Measurements from ENCODE around the gene DPP9.
A peak's percentile ranks its signal among the peaks of the same experiment; 100 is the strongest.
"Not testable (repeated sequence)": the region's sequence is repeated elsewhere in the genome, so short reads cannot be mapped to it uniquely, and the experiment has no call there.

The DPP9 gene

DNA sequence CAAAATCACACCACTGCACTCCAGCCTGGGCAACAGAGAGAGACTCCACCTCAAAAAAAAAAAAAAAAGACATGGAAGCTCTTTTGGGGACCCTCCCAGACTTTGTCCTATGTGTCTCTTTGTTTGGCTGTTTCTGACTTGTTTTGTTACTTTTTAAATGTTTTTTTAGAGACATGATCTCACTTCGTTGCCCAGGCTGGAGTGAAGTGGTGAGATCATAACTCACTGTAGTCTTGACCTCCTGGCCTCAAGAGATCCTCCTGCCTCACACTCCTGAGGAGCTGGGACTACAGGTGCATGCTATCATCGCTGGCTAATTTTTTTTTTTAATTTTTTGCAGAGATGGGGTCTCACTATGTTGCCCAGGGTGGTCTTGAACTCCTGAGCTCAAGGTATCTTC lies 16.4 kb upstream of the DPP9 start:
- no peak for DNase-seq (ENCODE audit: low read depth, low spot score)

DNA sequence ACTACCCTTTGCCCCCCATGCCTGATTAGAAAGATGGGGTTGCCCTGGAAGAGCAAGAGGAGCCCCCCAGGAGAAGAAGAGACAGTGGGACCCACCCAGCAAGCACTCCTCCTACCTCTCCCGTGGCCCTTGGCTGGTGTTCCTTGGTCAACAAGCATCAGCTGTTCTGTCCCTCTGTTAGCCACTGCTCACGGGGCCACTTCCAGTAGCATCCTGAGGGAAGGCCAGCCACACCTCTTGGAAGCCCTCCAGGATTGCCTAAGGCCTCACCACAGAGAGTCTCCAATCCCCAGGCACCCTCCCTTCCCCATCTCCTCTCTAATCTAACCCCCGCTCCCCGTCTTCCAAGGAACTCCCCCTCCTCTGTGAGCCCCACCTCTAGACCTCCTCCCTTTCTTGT lies 15.1 kb upstream of the DPP9 start:
- DNase-seq (ENCODE audit: low read depth, low spot score): no peak

DNA sequence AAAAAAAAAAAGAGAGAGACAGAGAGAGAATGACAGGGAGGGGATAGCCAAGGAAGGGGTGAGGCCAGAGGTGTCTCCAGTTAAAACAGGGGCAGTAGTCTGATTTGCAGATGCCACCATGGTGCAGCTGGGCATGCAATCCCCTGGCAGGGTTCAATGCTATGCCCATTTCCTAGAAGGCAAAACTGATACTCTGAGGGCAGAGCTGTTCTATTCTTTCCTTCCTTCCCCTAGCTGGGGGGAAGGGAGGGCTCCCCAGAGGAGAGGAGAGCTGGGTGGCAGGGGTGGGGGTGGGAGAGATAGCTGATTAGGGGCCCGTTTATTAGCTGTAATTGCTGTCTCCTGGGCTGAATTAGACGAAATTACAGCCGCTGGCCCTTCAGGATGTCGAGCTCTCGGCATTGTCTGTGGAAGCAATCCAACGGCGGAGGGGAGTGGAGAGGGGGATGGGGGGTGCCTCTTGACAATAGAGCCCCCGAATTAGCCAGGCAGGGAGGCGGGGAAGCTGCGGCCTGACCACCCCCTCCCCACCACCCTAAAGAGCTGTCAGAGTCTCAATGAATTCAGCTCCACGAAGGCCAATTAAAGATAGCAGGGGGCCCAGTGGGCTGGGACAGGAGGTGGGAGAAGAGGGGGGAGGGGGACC lies 14.4 kb upstream of the DPP9 start:
- DNase-seq (ENCODE audit: low read depth, low spot score): no peak

DNA sequence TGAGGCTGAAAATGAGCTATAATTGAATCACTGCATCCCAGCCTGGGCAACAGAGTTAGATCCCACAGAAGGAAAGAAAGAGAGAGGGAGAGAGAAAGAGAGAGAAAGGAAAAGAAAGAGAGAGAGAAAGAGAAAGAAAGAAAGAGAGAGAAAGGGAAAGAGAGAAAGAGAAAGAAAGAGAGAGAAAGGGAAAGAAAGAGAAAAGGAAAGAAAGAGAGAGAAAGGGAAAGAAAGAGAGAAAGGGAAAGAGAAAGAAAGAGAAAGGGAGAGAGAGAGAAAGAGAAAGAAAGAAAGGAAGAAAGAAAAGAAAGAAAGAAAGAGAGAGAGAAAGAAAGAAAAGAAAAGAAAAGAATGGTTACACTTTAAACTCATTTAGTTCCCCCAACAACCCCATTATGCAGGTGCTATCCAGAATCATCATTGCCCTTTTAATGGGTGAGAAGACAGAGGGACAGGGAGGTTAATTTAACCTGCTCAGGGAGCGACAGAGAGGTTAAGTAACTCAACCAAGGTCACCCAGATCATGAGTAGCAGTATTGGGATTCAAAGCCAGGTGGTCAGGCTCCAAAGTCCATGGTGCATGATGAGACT lies 10.2 kb upstream of the DPP9 start:
- DNase-seq (ENCODE audit: low read depth, low spot score): no peak

DNA sequence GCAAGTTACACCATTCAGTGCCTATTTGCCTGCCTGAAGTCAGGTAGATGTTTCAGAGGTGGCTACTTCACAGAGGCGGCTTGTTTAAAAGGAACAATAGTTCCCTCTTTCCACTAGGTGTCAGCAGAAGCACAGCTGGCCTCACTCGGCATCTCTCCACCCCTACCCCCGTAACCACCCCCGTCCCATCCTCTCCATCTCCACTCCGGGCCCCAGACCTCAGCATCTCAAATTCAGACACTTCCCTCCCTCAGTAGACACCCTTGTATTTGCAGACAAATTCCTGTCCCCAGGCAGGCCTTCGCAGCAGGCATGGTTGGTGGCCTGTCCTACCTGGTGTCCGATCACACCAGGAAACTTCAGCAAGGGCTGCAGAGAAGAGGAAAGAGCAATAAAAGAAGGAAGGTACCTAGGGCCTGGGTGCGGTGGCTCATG lies 9.1 kb upstream of the DPP9 start:
- peak; percentile 77 for DNase-seq (ENCODE audit: low read depth, low spot score)

DNA sequence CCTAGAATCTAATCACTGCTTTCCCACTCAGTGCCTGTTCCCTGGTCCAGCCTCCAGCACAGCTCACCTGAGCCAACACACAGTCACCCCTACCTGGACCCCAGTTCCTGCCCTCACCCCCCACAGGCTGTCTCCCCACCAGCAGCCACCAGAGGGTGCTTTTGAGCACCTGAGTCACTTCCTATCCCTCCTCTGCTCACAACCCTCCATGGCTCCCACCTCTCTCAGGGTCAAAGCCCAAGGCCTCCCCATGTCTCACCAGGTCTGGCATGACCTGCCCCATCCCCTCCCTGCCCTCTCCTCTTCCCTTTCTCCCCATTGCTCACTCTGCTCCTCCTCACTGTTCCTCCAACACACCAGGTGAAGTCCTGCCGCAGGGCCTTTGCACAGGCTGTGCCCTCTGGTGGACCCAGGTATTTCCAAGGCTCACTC lies 7.1 kb upstream of the DPP9 start:
- no peak for DNase-seq (ENCODE audit: low read depth, low spot score)

DNA sequence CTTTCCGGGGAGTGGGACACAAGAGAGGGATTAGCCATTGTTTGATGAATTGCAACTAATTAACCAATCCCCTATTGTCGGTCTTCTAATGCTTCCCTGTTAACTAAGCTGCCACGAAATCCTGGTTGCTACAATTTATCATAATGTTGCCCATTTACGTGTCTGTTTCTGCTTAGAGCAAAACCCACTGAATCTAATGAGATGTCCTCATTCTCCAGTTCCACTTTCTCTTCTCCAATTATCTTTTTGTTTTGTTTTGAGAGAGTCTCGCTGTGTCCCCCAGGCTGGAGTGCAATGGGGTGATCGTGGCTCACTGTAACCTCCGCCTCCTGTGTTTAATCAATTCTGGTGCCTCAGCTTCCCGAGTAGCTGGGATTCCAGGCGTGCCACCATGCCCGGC lies 5.2 kb upstream of the DPP9 start:
- no peak for DNase-seq (ENCODE audit: low read depth, low spot score)

DNA sequence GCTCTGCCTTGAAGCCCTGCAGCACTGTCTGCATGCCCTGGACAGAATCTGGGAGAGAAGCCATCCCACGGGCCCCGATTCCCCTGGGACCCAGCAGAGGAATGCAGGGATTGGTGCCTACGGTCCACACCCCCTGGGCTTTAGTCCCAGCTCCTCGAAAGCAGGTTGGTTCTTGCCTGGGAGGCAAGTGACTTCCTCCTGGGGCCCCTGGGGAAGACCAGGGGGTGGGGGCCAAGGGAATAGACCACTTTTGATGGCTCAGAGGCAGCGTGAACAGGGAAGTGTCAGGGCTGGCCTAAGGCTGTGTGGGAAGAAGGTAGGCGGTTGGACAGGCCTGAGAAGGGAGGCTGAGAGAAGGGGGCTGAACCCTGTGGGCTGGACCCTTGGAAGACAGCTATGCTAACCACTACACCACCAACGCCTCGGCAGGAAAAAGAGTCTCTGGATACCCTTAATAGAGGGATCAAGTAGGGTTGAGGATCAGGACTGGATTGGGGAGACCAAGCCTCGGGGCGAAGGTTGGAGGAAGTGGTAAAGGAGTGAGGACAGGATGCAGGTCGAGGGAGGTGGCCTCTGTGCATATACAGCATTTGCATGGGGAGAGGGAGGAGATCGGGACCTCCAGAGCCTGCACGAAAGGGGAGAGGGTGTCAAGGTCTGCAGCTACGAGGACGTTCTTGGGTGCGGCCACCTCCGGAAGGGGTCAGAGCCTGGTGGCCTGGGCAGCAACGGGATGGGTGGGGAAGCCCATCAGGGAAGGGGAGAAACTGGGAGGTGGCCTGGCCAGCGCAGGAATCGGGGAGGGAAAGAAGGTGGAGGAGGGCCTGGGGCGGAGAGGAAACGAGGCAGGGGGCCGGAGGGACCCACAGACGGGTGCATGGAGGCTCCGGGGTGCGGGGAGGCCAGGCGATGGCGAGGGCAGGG lies 709 bp downstream of the DPP9 start:
- DNase-seq (ENCODE audit: low read depth, low spot score): peak; percentile 70

DNA sequence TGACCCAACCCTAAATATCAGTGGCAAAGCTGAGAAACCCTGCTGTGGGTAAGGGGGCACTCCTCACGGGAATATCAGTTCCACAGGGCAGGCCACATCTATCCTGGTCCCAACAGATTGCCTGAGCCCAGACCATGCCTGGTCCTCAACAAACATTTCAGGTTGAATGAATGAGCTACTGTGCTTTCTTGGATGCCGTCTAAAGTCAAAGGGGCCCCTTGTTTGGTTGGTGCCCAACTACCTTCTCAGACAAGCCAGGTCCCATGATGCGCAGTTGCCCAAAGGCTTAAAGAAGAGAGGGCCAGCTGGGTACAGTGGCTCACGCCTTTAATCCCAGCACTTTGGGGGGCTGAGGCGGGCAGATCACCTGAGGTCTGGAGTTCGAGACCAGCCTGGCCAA lies 2.4 kb downstream of the DPP9 start:
- DNase-seq (ENCODE audit: low read depth, low spot score): no peak

DNA sequence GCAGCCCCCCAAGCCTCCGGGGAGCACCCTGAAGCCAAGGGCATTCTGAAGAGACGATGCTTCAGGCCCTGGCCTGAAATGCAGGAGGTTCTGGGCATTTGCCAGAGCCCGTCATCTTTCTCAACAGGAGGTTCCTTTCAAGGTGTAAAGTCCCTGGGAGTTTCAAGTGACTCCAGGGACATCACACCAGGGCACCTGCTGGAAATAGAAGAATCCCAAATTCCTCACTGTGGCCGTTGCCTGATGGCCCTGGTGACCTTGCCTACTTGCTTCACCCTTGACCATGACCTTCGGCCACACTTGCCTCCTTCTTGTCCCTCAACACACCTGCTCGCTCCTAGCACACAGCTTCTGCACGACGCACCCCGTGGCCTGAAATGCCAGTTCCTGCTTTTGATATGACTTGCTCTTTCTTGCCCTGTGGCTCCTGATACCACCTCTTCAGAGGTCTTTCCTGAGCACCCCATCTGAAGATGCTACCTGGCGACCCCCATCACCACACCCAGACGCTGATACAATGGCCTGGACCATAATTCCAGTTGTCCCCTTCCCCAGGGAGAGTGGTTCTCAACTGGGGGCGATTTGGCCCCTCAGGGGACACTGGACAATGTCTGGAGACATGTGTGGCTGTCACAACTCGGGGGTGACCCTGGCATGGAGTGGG lies 3.5 kb downstream of the DPP9 start:
- DNase-seq (ENCODE audit: low read depth, low spot score): no peak

DNA sequence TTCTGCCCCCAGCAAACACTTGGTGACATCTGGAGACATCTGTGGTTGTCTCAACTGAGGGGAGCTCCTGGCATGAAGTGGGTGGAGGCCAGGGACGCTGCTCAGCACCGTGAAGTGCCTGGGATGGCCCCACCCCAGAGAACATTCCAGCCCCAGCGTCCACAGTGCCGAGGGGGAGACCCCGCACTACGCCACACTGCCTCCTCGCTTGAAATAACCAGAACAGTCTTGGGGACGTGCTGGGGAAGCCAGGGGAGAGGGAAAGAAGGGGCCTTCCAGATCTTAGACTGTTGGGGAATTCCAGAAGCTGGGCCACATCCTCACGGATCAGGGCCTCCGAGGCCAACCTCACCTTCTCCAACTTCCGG lies 4.2 kb downstream of the DPP9 start:
- DNase-seq (ENCODE audit: low read depth, low spot score): no peak

DNA sequence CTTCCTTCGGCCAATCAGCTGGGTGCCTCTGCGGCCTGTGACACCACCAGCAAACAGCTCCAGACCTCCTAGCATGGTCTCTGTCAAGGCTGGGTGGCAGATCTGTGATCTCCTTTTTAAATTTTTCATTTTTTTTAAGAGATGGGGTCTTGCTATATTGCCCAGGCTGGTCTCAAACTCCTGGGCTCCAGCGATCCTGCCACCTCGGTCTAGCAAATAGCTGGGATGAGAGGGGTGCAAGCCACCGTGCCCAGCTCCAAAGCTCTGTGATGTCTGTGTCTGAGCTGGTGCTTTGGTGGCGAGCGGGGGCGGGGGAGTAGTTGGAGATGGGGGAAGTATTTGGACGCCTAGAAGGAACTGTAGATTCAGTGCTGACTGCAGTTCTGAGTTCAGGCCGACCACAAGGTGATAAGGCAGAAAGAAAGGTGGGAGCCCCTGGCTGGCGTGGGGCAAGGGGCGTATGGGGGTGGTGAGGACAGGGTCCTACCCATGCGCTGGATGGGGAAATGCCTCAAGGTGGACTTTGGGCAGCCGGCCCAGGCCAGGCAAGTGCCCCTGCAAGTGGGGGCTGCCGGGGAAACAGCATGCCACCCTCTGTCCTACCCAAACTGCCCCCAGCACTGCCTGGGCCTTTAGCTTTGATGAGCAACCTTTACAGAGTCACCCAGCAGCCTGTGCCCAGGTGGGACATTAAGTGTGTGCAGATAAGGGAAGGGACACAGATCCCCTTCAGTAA lies 5.5 kb downstream of the DPP9 start:
- DNase-seq (ENCODE audit: low read depth, low spot score): no peak

DNA sequence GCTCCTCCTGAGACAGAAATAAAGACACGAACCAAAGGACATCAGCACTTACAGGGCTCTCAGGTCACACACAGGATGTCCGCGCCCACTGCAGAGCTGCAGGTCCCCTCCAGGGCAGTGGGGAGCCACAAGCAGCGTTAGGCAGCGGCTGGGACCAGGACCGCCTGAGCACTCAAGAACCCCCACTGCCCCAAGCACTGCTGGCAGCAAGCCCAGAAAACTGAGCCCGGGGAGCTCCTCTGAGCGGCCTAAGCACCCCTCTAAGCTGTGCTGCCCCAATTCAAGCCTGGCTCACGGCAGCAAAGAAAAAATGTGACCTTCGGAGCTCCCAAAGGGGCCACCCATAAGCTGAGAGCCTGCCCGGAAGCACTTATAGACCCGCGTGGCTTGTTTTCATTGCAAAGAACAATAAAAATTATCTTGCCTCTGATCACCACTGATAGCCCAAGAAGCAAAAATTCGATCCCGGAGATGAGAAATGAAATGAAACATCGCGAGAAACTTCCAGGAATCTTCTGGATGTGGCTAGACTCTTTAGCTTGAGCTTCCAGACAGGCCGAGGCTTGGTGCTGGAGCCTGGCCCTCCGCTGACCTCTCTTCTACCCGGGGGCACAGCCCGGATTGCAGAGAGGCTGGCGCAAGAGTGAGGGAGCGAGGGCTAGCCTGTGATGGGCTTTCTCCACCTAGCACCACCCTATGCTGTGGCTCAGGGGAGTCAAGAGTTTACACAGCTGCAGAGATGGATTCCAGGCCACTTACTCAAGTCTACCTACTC lies 6.3 kb downstream of the DPP9 start:
- peak; percentile 71 for DNase-seq (ENCODE audit: low read depth, low spot score)

DNA sequence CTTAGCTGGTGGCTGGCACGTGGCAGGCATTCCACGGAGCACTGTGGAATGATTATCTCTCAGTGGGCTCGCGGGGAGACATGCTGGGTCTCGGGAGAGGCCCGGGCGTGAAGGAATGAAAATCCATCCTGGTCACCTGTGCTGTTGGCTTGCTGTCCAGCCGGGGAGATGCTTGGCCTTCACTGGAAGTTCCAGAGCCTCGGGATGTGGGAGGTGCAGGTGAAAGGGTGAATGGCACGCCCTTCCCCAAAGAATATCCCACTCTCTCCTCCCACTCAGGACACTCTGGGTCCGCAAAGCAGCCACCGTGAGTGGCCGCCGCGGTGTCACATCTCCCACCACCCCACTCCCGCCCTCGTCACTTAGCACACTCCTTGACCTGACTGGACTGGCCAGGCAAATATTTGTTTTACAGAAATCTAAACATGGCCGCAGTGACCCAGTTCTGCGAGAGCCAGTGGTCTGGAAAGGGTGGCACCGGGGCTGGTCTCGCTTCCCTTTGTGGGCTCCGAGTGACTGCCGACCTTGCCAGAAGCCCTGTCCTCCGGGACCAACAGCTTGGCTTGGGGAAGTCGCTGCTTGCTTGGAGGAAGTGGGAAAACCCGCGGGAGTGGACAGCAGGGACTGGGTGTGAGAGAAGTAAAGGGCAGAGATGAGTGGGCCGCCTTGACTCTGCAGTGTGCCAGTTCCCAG lies 8.0 kb downstream of the DPP9 start:
- no peak for DNase-seq (ENCODE audit: low read depth, low spot score)

DNA sequence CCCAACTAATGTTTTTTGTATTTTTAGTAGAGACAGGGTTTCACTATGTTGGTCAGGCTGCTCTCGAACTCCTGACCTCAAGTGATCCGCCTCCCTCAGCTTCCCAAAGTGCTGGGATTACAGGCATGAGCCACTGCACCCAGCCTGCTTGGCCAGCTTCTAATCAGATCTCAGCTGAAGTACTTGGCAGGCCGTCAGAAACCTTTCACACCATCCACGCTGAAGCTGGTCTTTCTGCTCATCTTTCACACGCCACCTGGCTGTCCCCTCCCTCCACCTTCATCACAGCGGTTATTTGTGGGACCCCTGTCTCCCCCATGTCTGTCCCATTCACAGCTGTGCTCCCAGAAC lies 8.5 kb downstream of the DPP9 start:
- not testable (repeated sequence) for DNase-seq (ENCODE audit: low read depth, low spot score)

DNA sequence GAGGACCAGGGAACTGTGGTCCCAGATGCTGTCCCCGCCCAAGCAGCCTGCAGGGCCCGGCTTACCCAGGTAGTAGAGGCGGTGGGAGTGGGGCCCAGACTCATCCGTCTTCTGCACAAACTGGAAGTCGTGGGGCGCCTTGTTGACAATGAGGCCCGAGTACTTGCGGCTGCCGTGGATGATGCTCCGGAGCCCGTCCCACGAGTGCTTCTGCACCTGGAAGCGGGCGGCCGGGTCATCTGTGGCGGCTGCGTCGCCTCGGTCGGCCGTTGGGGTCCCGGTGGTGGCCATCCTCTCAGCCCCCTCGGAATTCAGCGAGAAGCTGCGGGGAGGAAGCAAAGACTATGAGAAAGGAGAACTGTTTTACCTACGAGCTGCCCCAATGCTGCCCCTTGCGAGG lies 9.6 kb downstream of the DPP9 start:
- DNase-seq (ENCODE audit: low read depth, low spot score): peak; percentile 0

DNA sequence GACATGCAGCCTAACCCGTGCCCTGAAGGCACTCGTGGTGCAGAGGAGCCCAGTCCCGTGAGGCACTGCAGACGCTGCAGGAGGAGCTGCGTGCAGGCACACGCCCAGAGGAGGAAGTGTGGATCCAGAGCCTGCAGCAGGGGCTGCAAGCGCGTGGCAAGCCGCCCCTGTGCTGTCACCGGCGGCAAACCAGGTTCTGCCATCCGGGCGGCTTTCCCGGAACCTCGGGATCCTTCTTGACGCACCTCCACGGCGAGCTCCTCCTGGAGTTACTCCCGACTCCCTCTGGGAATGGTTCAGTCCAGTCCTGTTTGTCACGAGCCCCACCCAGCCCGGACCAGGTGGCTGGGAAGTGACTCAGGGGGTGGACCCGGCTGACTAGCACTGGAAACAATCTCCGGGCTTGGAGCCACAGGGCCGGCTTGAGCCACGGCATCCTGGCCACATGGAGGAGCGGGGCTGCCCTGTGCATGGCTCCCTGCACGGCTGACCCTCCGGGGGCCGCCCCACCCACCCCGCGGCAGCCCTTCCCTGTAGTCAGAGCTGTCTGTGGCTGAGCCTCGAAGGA lies 10.2 kb downstream of the DPP9 start:
- DNase-seq (ENCODE audit: low read depth, low spot score): peak; percentile 98

DNA sequence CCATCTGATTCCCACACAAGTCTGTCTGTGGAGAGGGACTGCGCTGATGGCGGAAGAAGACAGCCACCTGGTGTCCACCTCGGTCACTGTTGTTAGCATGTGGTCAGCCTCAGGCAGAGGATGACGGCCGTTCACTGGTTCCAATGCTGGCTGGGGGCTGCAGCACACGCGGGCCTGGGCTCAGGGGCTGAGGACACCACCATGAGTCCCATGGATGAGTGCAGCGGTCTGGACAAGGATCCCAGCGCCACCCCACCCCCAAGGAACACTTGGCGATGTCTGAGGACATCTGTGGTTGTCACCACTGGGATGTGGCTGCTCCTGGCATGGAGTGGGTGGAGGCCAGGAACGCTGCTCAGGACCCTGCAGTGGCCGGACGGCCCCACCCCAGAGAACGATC lies 10.9 kb downstream of the DPP9 start:
- DNase-seq (ENCODE audit: low read depth, low spot score): no peak

DNA sequence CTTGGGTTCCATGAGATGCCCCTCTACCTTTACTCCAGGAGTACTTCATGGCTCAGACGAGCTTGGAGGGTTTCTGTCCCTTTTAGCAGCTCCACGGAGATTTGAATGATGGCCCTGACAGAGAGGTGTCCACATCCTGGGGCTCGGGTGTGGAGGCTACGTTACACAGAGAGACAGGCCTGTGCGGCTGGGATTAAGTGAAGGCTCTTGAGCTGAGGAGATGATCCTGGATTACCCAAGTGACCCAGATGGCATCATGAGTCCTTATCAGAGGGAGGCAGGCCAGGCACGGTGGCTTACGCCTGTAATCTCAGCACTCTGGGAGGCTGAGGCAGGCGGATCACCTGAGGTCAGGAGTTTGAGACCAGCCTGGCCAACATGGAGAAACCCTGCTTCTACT lies 12.4 kb downstream of the DPP9 start:
- DNase-seq (ENCODE audit: low read depth, low spot score): no peak

DNA sequence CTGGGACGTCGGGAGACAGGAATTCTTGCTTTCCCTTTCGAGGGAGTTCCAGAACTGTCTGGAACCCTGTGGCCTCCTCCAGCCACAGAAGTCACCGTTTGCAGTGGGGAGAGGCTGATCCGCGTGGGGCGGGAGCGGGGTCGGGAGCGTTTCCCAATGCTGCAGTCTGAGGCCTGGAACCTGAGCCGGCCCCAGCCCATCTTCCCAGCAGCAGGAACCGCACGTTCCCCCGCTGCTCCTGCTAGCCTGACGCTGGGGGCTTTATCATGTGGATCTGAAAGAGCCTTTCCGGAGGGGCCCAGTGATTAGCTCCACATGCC lies 13.4 kb downstream of the DPP9 start:
- no peak for DNase-seq (ENCODE audit: low read depth, low spot score)
